ENCODE data around the gene PCDHGA7. TPM values are rescaled to one million over a fixed set of nuclear protein-coding genes. Genes with fewer than 3 reads are reported as not detected.
A peak's percentile ranks its signal among the peaks of the same experiment; 100 is the strongest.
"Not testable (repeated sequence)": the region's sequence is repeated elsewhere in the genome, so short reads cannot be mapped to it uniquely, and the experiment has no call there.

Gene PCDHGA7
- polyA plus RNA-seq (ENCODE audit: insufficient read length in 10 of 10) = 1 to 10 TPM; 1.2 to 2.0 (median 1.4) TPM
- long read RNA-seq, donor 1, partial matches to known transcripts = 0 of 2 reads
- long read RNA-seq, donor 1, other reads (novel, unspliced or antisense) = 0 of 2 reads
- long read RNA-seq, donor 2 = 0 reads
- long read RNA-seq, donor 3 = 0 reads
- long read RNA-seq, donor 4, full-length matches to known transcripts = 1 of 1 reads
- long read RNA-seq, donor 4, partial matches to known transcripts = 0 of 1 reads
- long read RNA-seq, donor 4, other reads (novel, unspliced or antisense) = 0 of 1 reads
- long read RNA-seq, donor 5 = 0 reads
- long read RNA-seq, donor 6, partial matches to known transcripts = 0 of 2 reads
- long read RNA-seq, donor 6, other reads (novel, unspliced or antisense) = 0 of 2 reads
- long read RNA-seq, donor 7, full-length matches to known transcripts = 2 of 2 reads
- long read RNA-seq, donor 7, partial matches to known transcripts = 0 of 2 reads
- long read RNA-seq, donor 7, other reads (novel, unspliced or antisense) = 0 of 2 reads
- long read RNA-seq, donor 8 = 0 reads
- long read RNA-seq, donor 9 = 0 reads

DNA sequence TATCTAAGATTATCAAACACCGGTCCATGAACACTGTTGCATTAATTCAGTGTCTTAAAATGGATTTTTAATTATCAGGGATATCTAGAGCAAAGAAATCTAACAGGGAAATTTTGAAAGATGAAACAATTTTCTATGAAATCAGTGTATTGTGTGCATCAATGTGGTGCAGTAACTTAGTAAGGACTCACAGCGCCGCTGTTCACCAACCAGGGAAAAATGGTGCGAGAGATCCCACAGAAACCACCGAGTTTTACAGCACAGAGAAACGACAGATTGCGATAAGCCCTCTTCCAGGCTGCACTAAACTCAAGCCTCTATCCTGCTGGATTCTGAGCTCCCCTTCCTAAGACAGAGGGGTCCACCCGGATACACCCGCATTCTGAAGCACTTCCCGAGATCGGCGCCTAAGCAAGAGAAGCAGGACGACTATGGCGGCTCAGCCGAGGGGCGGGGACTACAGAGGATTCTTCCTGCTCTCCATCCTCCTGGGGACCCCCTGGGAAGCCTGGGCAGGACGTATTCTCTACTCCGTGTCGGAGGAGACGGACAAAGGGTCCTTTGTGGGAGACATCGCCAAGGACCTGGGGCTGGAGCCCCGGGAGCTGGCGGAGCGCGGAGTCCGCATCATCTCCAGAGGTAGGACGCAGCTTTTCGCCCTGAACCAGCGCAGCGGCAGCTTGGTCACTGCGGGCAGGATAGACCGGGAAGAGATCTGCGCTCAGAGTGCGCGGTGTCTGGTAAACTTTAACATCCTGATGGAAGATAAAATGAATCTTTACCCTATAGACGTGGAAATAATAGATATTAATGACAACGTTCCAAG lies at the start of gene PCDHGA7:
TSS of gene PCDHGA7 (plus strand) at position 274 of the 826 bp plus-strand sequence. CDS start at position 432, 158 bp downstream.
- DNase-seq = no peak

DNA sequence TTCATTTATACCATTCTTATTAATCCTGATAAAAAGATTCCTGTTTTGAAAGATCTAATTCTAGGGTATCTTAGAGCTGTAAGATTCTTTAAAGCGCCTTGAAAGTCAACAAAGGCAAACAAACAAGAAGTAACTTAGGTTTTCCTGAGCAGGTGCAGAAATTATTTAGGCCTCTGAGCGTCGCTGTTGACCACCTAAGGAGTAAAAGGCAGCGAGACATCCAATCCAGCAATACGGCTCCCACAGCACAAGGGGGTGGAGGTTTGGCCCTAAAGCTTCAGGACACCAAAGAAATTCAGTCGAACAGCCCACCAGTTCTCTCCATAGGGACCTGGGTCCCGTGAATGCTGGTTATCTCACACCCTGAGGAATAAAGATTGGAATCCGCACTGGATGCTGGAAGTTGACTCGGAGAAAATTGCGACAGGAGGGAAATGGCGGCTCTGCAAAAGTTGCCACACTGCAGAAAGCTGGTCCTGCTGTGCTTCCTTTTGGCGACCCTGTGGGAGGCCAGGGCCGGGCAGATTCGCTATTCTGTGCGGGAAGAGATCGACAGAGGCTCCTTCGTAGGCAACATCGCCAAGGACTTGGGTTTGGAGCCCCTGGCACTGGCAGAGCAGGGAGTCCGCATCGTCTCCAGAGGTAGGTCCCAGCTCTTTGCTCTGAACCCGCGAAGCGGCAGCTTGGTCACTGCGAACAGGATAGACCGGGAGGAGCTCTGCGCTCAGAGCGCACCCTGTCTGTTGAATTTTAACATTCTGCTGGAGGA lies 43.8 kb upstream of the PCDHGA7 start, which contains the start of gene PCDHGA2:
TSS of gene PCDHGA2 (plus strand) at position 223 of the 769 bp plus-strand sequence.
- peak; percentile 19 to 53 (median 34) for DNase-seq

- not testable (repeated sequence) for DNase-seq
Measured at GRCh38 chr5:141340781-141341354, 41.7 kb upstream of the PCDHGA7 start.

- DNase-seq = no peak
Measured at GRCh38 chr5:141342773-141343172, 39.8 kb upstream of the PCDHGA7 start.

- peak in 1 of 3 donors; percentile 14 for DNase-seq
Measured at GRCh38 chr5:141343242-141343952, 39.1 kb upstream of the PCDHGA7 start, which contains the start of gene PCDHGA3. Gene PCDHGA3, plus strand, starts transcription at chr5:141343829. Its CDS starts 205 bp downstream, at chr5:141344034.

GRCh38 chr5:141343953-141344463 lies 38.5 kb upstream of the PCDHGA7 start:
- peak in 1 of 3 donors; percentile 17 for DNase-seq

- DNase-seq = no peak
Measured at GRCh38 chr5:141345327-141345726, 37.2 kb upstream of the PCDHGA7 start.

GRCh38 chr5:141346017-141346416 lies 36.5 kb upstream of the PCDHGA7 start:
- not testable (repeated sequence) for DNase-seq

DNA sequence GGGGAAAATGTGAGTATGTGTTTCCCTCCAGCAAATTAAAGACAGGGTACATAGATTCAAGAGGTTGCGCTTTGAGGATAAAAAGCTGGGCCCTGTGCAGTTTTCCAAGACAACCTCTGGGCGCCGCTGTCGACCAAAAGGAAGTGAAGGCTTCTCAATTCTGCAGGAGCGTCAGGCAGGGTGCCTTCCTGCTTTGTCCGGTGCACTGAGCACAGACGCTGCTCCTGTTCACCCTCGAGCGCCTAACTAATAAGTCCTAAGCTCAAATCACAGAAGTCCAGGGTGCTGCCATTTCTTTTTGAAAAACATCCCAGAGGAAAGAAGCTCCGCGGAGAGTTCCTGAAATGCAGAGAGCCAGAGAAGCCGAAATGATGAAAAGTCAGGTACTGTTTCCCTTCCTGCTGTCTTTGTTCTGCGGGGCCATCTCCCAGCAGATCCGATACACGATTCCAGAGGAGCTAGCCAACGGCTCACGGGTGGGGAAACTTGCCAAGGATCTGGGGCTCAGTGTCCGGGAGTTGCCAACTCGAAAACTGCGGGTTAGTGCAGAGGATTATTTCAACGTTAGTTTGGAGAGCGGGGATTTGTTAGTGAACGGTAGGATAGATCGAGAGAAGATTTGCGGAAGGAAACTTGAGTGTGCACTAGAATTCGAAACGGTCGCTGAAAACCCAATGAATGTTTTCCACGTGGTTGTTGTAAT lies 32.5 kb upstream of the PCDHGA7 start, which contains the start of gene PCDHGB1:
TSS of gene PCDHGB1 (plus strand) at position 183 of the 703 bp plus-strand sequence. CDS start at position 345, 162 bp downstream.
- no peak for DNase-seq

DNA sequence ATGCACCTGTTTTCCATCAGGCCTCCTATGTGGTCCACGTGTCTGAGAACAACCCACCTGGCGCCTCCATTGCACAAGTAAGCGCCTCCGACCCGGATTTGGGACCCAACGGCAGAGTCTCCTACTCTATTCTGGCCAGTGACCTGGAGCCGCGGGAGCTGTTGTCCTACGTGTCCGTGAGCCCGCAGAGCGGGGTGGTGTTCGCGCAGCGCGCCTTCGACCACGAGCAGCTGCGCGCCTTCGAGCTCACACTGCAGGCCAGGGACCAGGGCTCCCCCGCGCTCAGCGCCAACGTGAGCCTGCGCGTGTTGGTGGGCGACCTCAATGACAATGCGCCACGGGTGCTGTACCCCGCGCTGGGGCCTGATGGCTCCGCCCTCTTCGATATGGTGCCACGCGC lies 31.0 kb upstream of the PCDHGA7 start:
- DNase-seq = no peak

DNA sequence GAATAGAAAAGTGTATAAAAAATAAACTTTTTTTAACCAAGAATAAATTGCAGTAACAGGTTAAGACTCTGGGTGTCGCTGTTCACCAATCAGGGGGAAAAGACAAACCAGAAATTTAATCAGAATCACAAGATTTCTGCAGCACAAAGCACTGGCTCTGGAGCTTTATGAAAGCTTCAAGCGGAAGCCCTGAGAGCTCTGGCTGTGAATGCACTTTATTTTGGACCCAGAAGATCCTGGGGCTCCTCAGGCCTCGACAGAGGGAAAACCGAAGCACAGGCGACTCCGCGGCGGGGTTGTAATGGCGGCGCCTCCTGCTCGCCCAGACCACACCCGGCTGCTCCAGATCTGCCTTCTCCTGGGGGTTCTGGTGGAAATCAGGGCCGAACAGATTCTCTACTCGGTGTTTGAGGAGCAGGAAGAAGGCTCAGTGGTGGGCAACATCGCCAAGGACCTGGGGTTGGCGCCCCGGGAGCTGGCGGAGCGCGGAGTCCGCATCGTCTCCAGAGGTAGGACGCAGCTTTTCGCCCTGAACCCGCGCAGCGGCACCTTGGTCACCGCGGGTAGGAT lies 27.6 kb upstream of the PCDHGA7 start, which contains the start of gene PCDHGA4:
TSS of gene PCDHGA4 (plus strand) at position 122 of the 570 bp plus-strand sequence. CDS start at position 209, 87 bp downstream.
- DNase-seq = no peak

DNA sequence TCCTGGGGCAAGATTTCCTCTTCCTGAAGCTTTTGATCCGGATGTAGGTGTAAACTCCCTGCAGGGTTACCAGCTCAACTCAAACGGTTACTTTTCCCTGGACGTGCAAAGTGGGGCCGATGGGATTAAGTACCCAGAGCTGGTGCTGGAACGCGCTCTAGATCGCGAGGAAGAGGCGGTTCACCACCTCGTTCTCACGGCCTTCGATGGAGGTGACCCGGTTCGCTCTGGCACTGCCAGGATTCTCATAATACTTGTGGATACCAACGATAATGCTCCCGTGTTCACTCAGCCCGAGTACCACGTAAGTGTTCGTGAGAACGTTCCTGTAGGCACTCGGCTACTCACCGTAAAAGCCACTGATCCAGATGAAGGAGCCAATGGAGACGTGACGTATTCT lies 26.9 kb upstream of the PCDHGA7 start:
- DNase-seq = no peak

- no peak for DNase-seq
Measured at GRCh38 chr5:141356133-141356532, 26.4 kb upstream of the PCDHGA7 start.

DNA sequence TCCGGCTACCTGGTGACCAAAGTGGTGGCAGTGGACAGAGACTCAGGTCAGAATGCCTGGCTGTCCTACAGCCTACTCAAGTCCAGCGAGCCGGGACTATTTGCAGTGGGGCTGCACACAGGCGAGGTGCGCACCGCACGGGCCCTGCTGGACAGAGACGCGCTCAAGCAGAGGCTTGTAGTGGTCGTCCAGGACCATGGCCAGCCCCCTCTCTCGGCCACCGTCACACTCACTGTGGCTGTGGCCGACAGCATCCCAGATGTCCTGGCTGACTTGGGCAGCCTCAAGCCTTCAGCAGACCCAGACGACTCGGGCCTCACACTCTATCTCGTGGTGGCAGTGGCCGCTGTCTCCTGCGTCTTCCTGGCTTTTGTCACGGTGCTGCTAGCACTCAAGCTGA lies 25.6 kb upstream of the PCDHGA7 start:
- no peak for DNase-seq

GRCh38 chr5:141359790-141360426 lies 22.6 kb upstream of the PCDHGA7 start, which contains the start of gene PCDHGB2:
Gene PCDHGB2, plus strand, starts transcription at chr5:141359994. Its CDS starts 142 bp downstream, at chr5:141360136.
- DNase-seq = peak in 1 of 3 donors; percentile 11

DNA sequence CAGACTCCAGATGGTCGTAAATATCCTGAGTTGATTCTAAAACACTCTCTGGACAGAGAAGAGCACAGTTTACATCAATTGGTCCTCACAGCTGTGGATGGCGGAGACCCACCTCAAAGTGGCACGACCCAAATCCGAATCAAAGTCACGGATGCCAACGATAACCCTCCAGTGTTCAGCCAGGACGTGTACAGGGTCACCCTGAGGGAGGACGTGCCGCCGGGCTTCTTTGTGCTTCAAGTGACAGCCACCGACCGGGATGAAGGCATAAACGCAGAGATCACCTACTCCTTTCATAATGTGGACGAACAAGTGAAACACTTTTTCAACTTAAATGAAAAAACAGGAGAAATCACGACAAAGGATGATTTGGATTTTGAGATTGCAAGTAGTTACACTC lies 21.9 kb upstream of the PCDHGA7 start:
- no peak for DNase-seq

GRCh38 chr5:141362719-141363118 lies 19.8 kb upstream of the PCDHGA7 start:
- no peak for DNase-seq

Data from muscle of back (tissue), 13 donors.